ENCODE data around the gene TMEM229A. TPM values are rescaled to one million over a fixed set of nuclear protein-coding genes. Genes with fewer than 3 reads are reported as not detected.

The TMEM229A gene
- total and polyA plus RNA-seq, 2 donors (not counting 3 experiments of a cell fraction or from before 2014, with no cell fraction given), result not detected

DNA sequence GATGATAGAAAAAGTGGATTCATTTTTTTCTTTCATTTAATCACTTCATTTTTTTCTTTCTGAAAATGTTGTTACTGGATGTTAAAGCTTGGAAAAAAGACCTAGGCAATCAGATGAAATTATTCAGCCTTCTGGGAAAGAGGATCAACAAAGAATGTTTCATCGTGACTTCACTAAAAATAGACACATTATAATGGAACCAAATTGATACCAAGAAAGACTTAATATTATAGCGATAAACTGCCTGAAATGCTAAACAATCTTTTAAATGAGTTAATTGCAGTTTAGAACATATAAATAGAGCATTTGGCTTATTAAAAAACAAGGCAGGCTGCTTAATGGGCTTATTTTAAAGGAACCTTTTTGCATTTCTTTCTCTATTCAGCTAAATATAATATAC lies 25.6 kb upstream of the TMEM229A start:
- H3K9ac ChIP-seq (replicated peaks; ENCODE audit: extremely low read depth, insufficient read depth, low read length), result no peak overlapping the region
- dilution Hi-C loops (cut with MboI; ENCODE audit: extremely low pct_ligation_motif_present, low sequenced_read_pairs), result no loop called here
- CTCF ChIA-PET, result interaction anchor here (1.5 kb wide), 2 partner anchors 43 to 92 kb away, joined by 3 read pairs; no protein-coding TSS in a partner anchor
- no peak overlapping the region for H3K4me2 ChIP-seq (ENCODE audit: insufficient read depth, low read length)
- peaks cover 0 to 5% of the 10 kb centered on the region in 2 experiments for H3K27me3 ChIP-seq (ENCODE audit: control insufficient read depth in 2 of 2, insufficient read depth in 2 of 2, low read length in 2 of 2)
- H4K20me1 ChIP-seq (replicated peaks; ENCODE audit: control insufficient read depth, extremely low read depth, insufficient read depth, low read length), result no peaks in the 10 kb centered on the region
- TF ChIP-seq, protein P1, sequence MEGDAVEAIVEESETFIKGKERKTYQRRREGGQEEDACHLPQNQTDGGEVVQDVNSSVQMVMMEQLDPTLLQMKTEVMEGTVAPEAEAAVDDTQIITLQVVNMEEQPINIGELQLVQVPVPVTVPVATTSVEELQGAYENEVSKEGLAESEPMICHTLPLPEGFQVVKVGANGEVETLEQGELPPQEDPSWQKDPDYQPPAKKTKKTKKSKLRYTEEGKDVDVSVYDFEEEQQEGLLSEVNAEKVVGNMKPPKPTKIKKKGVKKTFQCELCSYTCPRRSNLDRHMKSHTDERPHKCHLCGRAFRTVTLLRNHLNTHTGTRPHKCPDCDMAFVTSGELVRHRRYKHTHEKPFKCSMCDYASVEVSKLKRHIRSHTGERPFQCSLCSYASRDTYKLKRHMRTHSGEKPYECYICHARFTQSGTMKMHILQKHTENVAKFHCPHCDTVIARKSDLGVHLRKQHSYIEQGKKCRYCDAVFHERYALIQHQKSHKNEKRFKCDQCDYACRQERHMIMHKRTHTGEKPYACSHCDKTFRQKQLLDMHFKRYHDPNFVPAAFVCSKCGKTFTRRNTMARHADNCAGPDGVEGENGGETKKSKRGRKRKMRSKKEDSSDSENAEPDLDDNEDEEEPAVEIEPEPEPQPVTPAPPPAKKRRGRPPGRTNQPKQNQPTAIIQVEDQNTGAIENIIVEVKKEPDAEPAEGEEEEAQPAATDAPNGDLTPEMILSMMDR (IDR thresholded peaks at IDR 0.05; ENCODE audit: extremely low read depth in 1 of 2, insufficient read depth in 1 of 2, low read depth in 1 of 2, low read length in 2 of 2), result no peak
- TF ChIP-seq POLR2AphosphoS5 (IDR thresholded peaks at IDR 0.05; ENCODE audit: insufficient read depth, low read depth, low read length), result no peak
- TF ChIP-seq FOS (IDR thresholded peaks at IDR 0.05; ENCODE audit: borderline replicate concordance, insufficient read depth, low read length), result no peak
- TF ChIP-seq EZH2 (IDR thresholded peaks at IDR 0.05; ENCODE audit: borderline replicate concordance, low read depth, low read length, severe bottlenecking), result no peak
- TF ChIP-seq, protein P2, sequence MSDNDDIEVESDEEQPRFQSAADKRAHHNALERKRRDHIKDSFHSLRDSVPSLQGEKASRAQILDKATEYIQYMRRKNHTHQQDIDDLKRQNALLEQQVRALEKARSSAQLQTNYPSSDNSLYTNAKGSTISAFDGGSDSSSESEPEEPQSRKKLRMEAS (IDR thresholded peaks at IDR 0.05; ENCODE audit: insufficient read depth, insufficient read length), result no peak
- no peak for TF ChIP-seq POLR2A (IDR thresholded peaks at IDR 0.05; ENCODE audit: low read depth, low read length)
- TF ChIP-seq GATA2 (IDR thresholded peaks at IDR 0.05; ENCODE audit: insufficient read depth, insufficient read length, low read depth, low read length), result no peak
- TF ChIP-seq JUN (IDR thresholded peaks at IDR 0.05; ENCODE audit: borderline replicate concordance, insufficient read depth, insufficient read length, low read depth), result no peak
- no peak for TF ChIP-seq MYC (IDR thresholded peaks at IDR 0.05; ENCODE audit: low read depth, low read length)
- no peak overlapping the region for H3K27ac ChIP-seq (ENCODE audit: insufficient read depth, low read depth, low read length)
- H3K9me1 ChIP-seq (replicated peaks; ENCODE audit: control insufficient read depth, extremely low read depth, insufficient read depth, low read length), result no peaks in the 10 kb centered on the region
- no peak for FAIRE-seq
- no peaks in the 10 kb centered on the region for H3K4me1 ChIP-seq (ENCODE audit: control insufficient read depth, extremely low read depth, insufficient read depth, low read length)
- intact Hi-C loops (cut with micrococcal nuclease), result no loop called here
- H3K36me3 ChIP-seq (ENCODE audit: control insufficient read depth in 2 of 2, extremely low read depth in 1 of 2, insufficient read depth in 2 of 2, low read length in 2 of 2), result no peaks in the 10 kb centered on the region
- H3K4me3 ChIP-seq (replicated peaks in 1 of 3; ENCODE audit: insufficient read depth in 1 of 3, low read depth in 1 of 3, low read length in 3 of 3), result no peak overlapping the region
- no peaks in the 10 kb centered on the region for H3K9me3 ChIP-seq (replicated peaks; ENCODE audit: control insufficient read depth, insufficient read depth, low read length)
- H3K79me2 ChIP-seq (ENCODE audit: control insufficient read depth, insufficient read depth, low read length), result no peaks in the 10 kb centered on the region
- DNase-seq (ENCODE audit: low read depth, low spot score), result no peak
- H2AFZ ChIP-seq (ENCODE audit: low read depth, low read length), result no peak overlapping the region
- POLR2A ChIA-PET, result no interaction called here
- no TSS peak for BruUV-seq (replicated peaks)
